ENCODE results near the gene ARFGEF3.
A peak's percentile ranks its signal among the peaks of the same experiment; 100 is the strongest.
"Not testable (repeated sequence)": the region's sequence is repeated elsewhere in the genome, so short reads cannot be mapped to it uniquely, and the experiment has no call there.

The ARFGEF3 gene

GRCh38 chr6:138161338-138162110, at the start of gene ARFGEF3:
Gene ARFGEF3 (plus strand): TSS chr6:138161939. CDS start chr6:138162087, 148 bp downstream.
- peak; percentile 83 for DNase-seq (ENCODE audit: low spot score)

- no peak for DNase-seq (ENCODE audit: low spot score)
These were observed 48.0 kb upstream of the ARFGEF3 start for GRCh38 chr6:138113588-138114210.

GRCh38 chr6:138115201-138115600, 46.5 kb upstream of the ARFGEF3 start:
- DNase-seq (ENCODE audit: low spot score): no peak

- DNase-seq (ENCODE audit: low spot score): peak; percentile 79
These were observed 45.7 kb upstream of the ARFGEF3 start for GRCh38 chr6:138115877-138116660.

GRCh38 chr6:138116661-138116999, 45.1 kb upstream of the ARFGEF3 start:
- DNase-seq (ENCODE audit: low spot score): no peak

- DNase-seq (ENCODE audit: low spot score): no peak
These were observed 44.3 kb upstream of the ARFGEF3 start for GRCh38 chr6:138117376-138117914.

GRCh38 chr6:138119229-138119628, 42.5 kb upstream of the ARFGEF3 start:
- not testable (repeated sequence) for DNase-seq (ENCODE audit: low spot score)

- DNase-seq (ENCODE audit: low spot score): no peak
These were observed 41.8 kb upstream of the ARFGEF3 start for GRCh38 chr6:138119976-138120375.

- DNase-seq (ENCODE audit: low spot score): no peak
These were observed 37.6 kb upstream of the ARFGEF3 start for GRCh38 chr6:138124096-138124495.

- no peak for DNase-seq (ENCODE audit: low spot score)
These were observed 33.6 kb upstream of the ARFGEF3 start for GRCh38 chr6:138128096-138128495.

- no peak for DNase-seq (ENCODE audit: low spot score)
These were observed 32.5 kb upstream of the ARFGEF3 start for GRCh38 chr6:138129190-138129589.

GRCh38 chr6:138142806-138143205, 18.9 kb upstream of the ARFGEF3 start:
- no peak for DNase-seq (ENCODE audit: low spot score)

GRCh38 chr6:138145402-138145801, 16.3 kb upstream of the ARFGEF3 start:
- no peak for DNase-seq (ENCODE audit: low spot score)

GRCh38 chr6:138146544-138146943, 15.2 kb upstream of the ARFGEF3 start:
- DNase-seq (ENCODE audit: low spot score): no peak

- no peak for DNase-seq (ENCODE audit: low spot score)
These were observed 6.3 kb upstream of the ARFGEF3 start for GRCh38 chr6:138155443-138155842.

GRCh38 chr6:138157986-138158638, 3.6 kb upstream of the ARFGEF3 start:
- no peak for DNase-seq (ENCODE audit: low spot score)

GRCh38 chr6:138159246-138159645, 2.5 kb upstream of the ARFGEF3 start:
- DNase-seq (ENCODE audit: low spot score): no peak

GRCh38 chr6:138160329-138161087, 1.2 kb upstream of the ARFGEF3 start:
- DNase-seq (ENCODE audit: low spot score): no peak

GRCh38 chr6:138161088-138161337, 726 bp upstream of the ARFGEF3 start:
- DNase-seq (ENCODE audit: low spot score): no peak

- DNase-seq (ENCODE audit: low spot score): peak; percentile 37
These were observed 594 bp downstream of the ARFGEF3 start for GRCh38 chr6:138162111-138162954.
